Measurements from ENCODE around the gene TBC1D22A.

DNA sequence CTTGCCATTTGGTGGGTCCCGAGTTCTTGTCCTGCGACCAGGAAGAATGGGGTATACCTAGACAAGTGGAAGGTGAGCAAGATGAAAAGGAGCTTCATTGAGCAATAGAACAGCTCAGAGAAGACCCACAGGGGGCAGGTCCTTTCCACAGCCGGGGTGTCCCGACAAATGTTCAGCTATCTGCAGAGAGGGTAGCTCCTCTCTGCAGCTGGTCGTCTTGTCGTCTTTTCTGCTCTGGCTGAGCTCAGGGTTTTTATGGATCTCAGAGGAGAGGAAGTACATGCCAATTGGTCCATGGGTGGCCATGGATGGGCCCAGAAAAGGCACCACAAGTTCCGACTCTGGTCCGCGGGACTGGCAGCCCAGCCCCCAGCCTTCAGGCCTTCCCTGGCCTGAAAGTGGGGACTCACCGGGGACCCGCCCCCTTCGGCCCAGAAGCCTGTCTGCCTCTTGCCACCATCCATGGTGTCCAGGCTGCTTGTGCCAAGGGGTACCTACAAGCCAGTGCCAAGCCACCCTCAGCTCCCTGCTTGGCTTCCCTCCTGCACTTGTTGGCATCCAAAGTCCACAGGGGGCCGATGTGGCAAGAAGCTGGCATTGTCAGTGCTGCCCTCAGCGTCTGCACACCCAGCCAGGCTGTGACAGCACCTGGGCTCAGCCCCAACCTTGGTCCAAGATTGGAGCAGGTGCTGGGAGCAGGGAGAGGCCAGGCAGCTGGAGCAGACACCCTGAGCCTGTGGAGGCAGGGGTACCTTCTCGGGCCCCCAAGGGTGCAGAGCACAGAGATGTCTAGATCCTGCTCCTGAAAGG, 438.9 kb downstream of the TBC1D22A start:
- TF ChIP-seq, protein P1, sequence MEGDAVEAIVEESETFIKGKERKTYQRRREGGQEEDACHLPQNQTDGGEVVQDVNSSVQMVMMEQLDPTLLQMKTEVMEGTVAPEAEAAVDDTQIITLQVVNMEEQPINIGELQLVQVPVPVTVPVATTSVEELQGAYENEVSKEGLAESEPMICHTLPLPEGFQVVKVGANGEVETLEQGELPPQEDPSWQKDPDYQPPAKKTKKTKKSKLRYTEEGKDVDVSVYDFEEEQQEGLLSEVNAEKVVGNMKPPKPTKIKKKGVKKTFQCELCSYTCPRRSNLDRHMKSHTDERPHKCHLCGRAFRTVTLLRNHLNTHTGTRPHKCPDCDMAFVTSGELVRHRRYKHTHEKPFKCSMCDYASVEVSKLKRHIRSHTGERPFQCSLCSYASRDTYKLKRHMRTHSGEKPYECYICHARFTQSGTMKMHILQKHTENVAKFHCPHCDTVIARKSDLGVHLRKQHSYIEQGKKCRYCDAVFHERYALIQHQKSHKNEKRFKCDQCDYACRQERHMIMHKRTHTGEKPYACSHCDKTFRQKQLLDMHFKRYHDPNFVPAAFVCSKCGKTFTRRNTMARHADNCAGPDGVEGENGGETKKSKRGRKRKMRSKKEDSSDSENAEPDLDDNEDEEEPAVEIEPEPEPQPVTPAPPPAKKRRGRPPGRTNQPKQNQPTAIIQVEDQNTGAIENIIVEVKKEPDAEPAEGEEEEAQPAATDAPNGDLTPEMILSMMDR (IDR thresholded peaks at IDR 0.05; ENCODE audit: low read depth, low read length, missing input control) = no peak
- no peak for TF ChIP-seq TAF1 (conservative IDR thresholded peaks at IDR 0.05)
- TF ChIP-seq, protein P2, sequence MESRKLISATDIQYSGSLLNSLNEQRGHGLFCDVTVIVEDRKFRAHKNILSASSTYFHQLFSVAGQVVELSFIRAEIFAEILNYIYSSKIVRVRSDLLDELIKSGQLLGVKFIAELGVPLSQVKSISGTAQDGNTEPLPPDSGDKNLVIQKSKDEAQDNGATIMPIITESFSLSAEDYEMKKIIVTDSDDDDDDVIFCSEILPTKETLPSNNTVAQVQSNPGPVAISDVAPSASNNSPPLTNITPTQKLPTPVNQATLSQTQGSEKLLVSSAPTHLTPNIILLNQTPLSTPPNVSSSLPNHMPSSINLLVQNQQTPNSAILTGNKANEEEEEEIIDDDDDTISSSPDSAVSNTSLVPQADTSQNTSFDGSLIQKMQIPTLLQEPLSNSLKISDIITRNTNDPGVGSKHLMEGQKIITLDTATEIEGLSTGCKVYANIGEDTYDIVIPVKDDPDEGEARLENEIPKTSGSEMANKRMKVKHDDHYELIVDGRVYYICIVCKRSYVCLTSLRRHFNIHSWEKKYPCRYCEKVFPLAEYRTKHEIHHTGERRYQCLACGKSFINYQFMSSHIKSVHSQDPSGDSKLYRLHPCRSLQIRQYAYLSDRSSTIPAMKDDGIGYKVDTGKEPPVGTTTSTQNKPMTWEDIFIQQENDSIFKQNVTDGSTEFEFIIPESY (IDR thresholded peaks at IDR 0.05) = no peak
- TF ChIP-seq MAX (IDR thresholded peaks at IDR 0.05) = no peak
- TF ChIP-seq, protein P3, sequence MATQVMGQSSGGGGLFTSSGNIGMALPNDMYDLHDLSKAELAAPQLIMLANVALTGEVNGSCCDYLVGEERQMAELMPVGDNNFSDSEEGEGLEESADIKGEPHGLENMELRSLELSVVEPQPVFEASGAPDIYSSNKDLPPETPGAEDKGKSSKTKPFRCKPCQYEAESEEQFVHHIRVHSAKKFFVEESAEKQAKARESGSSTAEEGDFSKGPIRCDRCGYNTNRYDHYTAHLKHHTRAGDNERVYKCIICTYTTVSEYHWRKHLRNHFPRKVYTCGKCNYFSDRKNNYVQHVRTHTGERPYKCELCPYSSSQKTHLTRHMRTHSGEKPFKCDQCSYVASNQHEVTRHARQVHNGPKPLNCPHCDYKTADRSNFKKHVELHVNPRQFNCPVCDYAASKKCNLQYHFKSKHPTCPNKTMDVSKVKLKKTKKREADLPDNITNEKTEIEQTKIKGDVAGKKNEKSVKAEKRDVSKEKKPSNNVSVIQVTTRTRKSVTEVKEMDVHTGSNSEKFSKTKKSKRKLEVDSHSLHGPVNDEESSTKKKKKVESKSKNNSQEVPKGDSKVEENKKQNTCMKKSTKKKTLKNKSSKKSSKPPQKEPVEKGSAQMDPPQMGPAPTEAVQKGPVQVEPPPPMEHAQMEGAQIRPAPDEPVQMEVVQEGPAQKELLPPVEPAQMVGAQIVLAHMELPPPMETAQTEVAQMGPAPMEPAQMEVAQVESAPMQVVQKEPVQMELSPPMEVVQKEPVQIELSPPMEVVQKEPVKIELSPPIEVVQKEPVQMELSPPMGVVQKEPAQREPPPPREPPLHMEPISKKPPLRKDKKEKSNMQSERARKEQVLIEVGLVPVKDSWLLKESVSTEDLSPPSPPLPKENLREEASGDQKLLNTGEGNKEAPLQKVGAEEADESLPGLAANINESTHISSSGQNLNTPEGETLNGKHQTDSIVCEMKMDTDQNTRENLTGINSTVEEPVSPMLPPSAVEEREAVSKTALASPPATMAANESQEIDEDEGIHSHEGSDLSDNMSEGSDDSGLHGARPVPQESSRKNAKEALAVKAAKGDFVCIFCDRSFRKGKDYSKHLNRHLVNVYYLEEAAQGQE (IDR thresholded peaks at IDR 0.05) = peak; percentile 59
- peak in 1 of 2 donors; percentile 52 for TF ChIP-seq RAD21 (IDR thresholded peaks at IDR 0.05)
- no peak for TF ChIP-seq GABPA (IDR thresholded peaks at IDR 0.05 in 1 of 2, conservative IDR thresholded peaks at IDR 0.05 in 1 of 2)
- peak in 1 of 2 donors; percentile 68 for TF ChIP-seq JUND (IDR thresholded peaks at IDR 0.05)
- TF ChIP-seq ATF3 (IDR thresholded peaks at IDR 0.05) = no peak
- peak; percentile 80 for TF ChIP-seq SP1 (IDR thresholded peaks at IDR 0.05)
